Trophoblast cell (in vitro differentiated cells and primary cell): Measurements from ENCODE around the gene MAML2.
A peak's percentile ranks its signal among the peaks of the same experiment; 100 is the strongest.

Source experiments
- DNase-seq, 2 donors: peaks; one replicate each; pipeline ENCODE4 v3.0.0-alpha.2; 2016
- H2AFZ ChIP-seq: 2 replicates; pipeline ENCODE4 v1.6.1; 2013; ENCODE audit warnings: low read length, moderate library complexity, mild to moderate bottlenecking; ENCODE audit not compliant: insufficient read depth, poor library complexity
- H2AK5ac ChIP-seq: 2 replicates; pipeline ENCODE4 v1.6.1; 2013; ENCODE audit warnings: mild to moderate bottlenecking, low read length
- H2BK120ac ChIP-seq: 2 replicates; pipeline ENCODE4 v1.6.1; 2013; ENCODE audit warnings: low read length, mild to moderate bottlenecking, moderate library complexity; ENCODE audit not compliant: insufficient read depth, poor library complexity
- H2BK12ac ChIP-seq: 2 replicates; pipeline ENCODE4 v1.6.1; 2013; ENCODE audit warnings: mild to moderate bottlenecking, low read length, moderate library complexity
- H2BK5ac ChIP-seq: 2 replicates; pipeline ENCODE4 v1.6.1; 2013; ENCODE audit warnings: low read length, low read depth, moderate library complexity, mild to moderate bottlenecking; ENCODE audit not compliant: poor library complexity
- H3K14ac ChIP-seq: 2 replicates; pipeline ENCODE4 v1.6.1; 2013; ENCODE audit warnings: mild to moderate bottlenecking, low read length
- H3K18ac ChIP-seq: 2 replicates; pipeline ENCODE4 v1.6.1; 2013; ENCODE audit warnings: mild to moderate bottlenecking, low read length
- H3K23ac ChIP-seq: 2 replicates; pipeline ENCODE4 v1.6.1; 2013; ENCODE audit warnings: low read length
- H3K27ac ChIP-seq: 2 replicates; pipeline ENCODE4 v1.5.1; 2013; ENCODE audit warnings: low read depth, mild to moderate bottlenecking, inconsistent platforms, low read length, moderate library complexity
- H3K27me3 ChIP-seq: 2 replicates; pipeline ENCODE4 v1.6.1; 2013; ENCODE audit warnings: inconsistent platforms, mild to moderate bottlenecking, low read length, moderate library complexity; ENCODE audit not compliant: insufficient read depth
- H3K36me3 ChIP-seq, 2 experiments: 1 replicate in 1 of 2; 2 replicates in 1 of 2; pipeline ENCODE4 v1.6.1; 2013; ENCODE audit warnings: low read length in 2 of 2, mild to moderate bottlenecking in 2 of 2, moderate library complexity in 1 of 2; ENCODE audit not compliant: insufficient read depth in 2 of 2, control insufficient read depth in 1 of 2
- H3K4ac ChIP-seq: 2 replicates; pipeline ENCODE4 v1.6.1; 2013; ENCODE audit warnings: low read depth, mild to moderate bottlenecking, low read length, moderate library complexity
- H3K4me1 ChIP-seq, 2 experiments: 1 replicate in 1 of 2; 2 replicates in 1 of 2; pipeline ENCODE4 v1.6.1; 2013; ENCODE audit warnings: low read length in 2 of 2, mild to moderate bottlenecking in 2 of 2, moderate library complexity in 1 of 2; ENCODE audit not compliant: insufficient read depth in 2 of 2, control insufficient read depth in 1 of 2
- H3K4me2 ChIP-seq: 2 replicates; pipeline ENCODE4 v1.6.1; 2013; ENCODE audit warnings: inconsistent platforms, mild to moderate bottlenecking, low read length, moderate library complexity
- H3K4me3 ChIP-seq: 2 replicates; pipeline ENCODE4 v1.5.1; 2013; ENCODE audit warnings: mild to moderate bottlenecking, low read depth, low read length, inconsistent platforms
- H3K79me1 ChIP-seq: one replicate; pipeline ENCODE4 v1.6.1; 2013; ENCODE audit warnings: low read length
- H3K79me2 ChIP-seq: 2 replicates; pipeline ENCODE4 v1.6.1; 2013; ENCODE audit warnings: low read length, mild to moderate bottlenecking; ENCODE audit not compliant: control insufficient read depth, insufficient read depth, poor library complexity
- H3K9ac ChIP-seq: 2 replicates; pipeline ENCODE4 v1.6.1; 2013; ENCODE audit warnings: mild to moderate bottlenecking, low read length
- H3K9me3 ChIP-seq: 2 replicates; pipeline ENCODE4 v1.6.1; 2013; ENCODE audit warnings: low read depth, mild to moderate bottlenecking, control low read depth, inconsistent platforms, low read length; ENCODE audit not compliant: insufficient read depth
- H4K12ac ChIP-seq: 2 replicates; pipeline ENCODE4 v1.6.1; 2013; ENCODE audit warnings: low read depth, mild to moderate bottlenecking, low read length, moderate library complexity
- H4K8ac ChIP-seq: 2 replicates; pipeline ENCODE4 v1.6.1; 2013; ENCODE audit warnings: low read depth, mild to moderate bottlenecking, low read length, moderate library complexity
- H4K91ac ChIP-seq: one replicate; pipeline ENCODE4 v1.6.1; 2013; ENCODE audit warnings: low read depth, mild to moderate bottlenecking, low read length, moderate library complexity
- WGBS: extraction: QIAGEN DNeasy Blood & Tissue Kit; methylation state at CpG from one replicate; pipeline ENCODE4 v1.1.7; 2013; ENCODE audit warnings: missing lambda C conversion rate; ENCODE audit not compliant: insufficient read length, insufficient coverage; ENCODE audit errors: extremely low coverage; 5-methylcytosine and 5-hydroxymethylcytosine counted together

The MAML2 gene

DNA sequence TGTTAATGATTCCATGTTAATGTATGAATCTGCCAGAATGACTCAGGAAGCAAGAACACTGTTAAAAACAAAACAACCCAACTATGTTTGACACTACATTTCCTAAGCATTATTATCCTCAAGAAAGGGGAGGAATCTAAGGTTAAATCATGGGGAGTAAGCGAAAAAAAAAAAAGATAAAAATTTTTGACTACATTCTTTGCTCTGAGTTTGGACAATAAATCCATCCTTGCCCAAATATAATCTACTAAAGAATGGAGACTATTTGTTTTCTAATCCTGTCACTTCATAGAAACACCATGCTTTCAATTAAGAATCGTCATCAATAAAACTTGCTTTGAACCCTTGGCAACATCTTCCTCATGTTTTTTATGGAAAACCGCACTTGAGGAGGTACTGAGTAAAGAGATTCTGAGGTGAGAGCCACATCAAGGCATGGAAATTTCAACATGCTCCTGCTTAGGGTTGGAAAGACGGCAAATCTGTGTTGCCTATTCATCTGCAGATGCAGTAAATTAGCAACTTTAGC lies 9.7 kb downstream of the MAML2 start:
- peaks cover 3 to 18% of the 10 kb centered on the region in 2 experiments for H3K4me1 ChIP-seq
- peak overlapping the region; percentile 12 for H3K4ac ChIP-seq
- no peak overlapping the region for H3K23ac ChIP-seq
- H3K9me3 ChIP-seq = no peaks in the 10 kb centered on the region
- H2BK5ac ChIP-seq = no peak overlapping the region
- no peak overlapping the region for H2AFZ ChIP-seq
- H3K27me3 ChIP-seq = no peaks in the 10 kb centered on the region
- H3K4me2 ChIP-seq = no peak overlapping the region
- no peak overlapping the region for H3K4me3 ChIP-seq
- no peak overlapping the region for H2BK12ac ChIP-seq
- peaks cover 5 to 15% of the 10 kb centered on the region in 2 experiments for H3K36me3 ChIP-seq
- H3K79me2 ChIP-seq = peaks cover 11% of the 10 kb centered on the region
- no peak overlapping the region for H4K12ac ChIP-seq
- peaks cover 9% of the 10 kb centered on the region for H3K79me1 ChIP-seq
- WGBS = no CpG with 5 or more reads among the region's 4 CpGs
- H2AK5ac ChIP-seq = no peak overlapping the region
- no peak overlapping the region for H4K91ac ChIP-seq
- H3K14ac ChIP-seq = no peak overlapping the region
- no peak overlapping the region for H3K18ac ChIP-seq
- H4K8ac ChIP-seq = no peak overlapping the region
- no peak for DNase-seq
- H2BK120ac ChIP-seq = no peak overlapping the region
- H3K27ac ChIP-seq = no peak overlapping the region
- no peak overlapping the region for H3K9ac ChIP-seq

DNA sequence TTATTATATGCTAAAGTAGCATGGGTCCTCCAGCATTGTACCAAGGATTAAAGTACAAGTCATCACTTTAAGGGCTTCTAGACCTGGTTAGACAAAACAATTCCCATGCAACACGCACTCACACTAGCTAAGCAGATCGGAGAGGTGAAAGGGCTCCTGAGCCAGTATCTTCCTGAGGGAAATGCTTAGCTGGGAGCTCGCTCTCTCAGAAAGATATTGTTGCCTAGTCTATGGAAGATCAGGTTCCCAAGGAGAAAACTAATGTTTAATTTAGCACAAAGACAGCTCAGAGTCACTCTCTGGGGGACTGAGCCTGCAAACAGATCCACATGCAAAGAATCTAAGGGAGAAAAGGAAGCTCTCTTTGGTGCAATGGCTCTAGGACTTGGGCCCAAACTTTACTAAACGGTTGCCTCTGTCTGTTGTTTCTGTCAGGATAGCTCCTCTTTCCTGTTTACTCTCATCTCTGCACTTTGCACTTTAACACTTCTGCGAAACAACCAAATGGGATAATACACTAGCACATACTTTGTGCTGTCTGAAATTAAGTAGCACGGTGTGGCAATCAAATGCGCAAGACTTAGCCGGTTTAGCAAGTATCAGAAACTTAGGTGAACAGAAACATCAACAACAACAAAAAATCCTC lies 10.7 kb downstream of the MAML2 start:
- Histone ChIP-seq H3K14ac (no peak overlapping the region), H3K27me3 (no peaks in the 10 kb centered on the region), H3K4me2 (no peak overlapping the region), H3K27ac (peak overlapping the region; percentile 52), H3K79me1 (peaks cover 9% of the 10 kb centered on the region), H2AK5ac (no peak overlapping the region), H3K4ac (peak overlapping the region; percentile 78), H4K8ac (no peak overlapping the region), H2BK120ac (no peak overlapping the region), H2BK5ac (no peak overlapping the region), H3K4me3 (no peak overlapping the region), H3K18ac (no peak overlapping the region), H3K79me2 (peaks cover 10% of the 10 kb centered on the region), H4K91ac (no peak overlapping the region), H4K12ac (no peak overlapping the region), H2AFZ (no peak overlapping the region), H3K9ac (no peak overlapping the region), H3K9me3 (no peaks in the 10 kb centered on the region), H3K36me3 (peaks cover 5 to 15% of the 10 kb centered on the region in 2 experiments), H3K4me1 (peaks cover 9 to 17% of the 10 kb centered on the region in 2 experiments), H2BK12ac (no peak overlapping the region), H3K23ac (no peak overlapping the region)
- peak; percentile 62 to 81 for DNase-seq
- WGBS = no CpG with 5 or more reads among the region's 8 CpGs

DNA sequence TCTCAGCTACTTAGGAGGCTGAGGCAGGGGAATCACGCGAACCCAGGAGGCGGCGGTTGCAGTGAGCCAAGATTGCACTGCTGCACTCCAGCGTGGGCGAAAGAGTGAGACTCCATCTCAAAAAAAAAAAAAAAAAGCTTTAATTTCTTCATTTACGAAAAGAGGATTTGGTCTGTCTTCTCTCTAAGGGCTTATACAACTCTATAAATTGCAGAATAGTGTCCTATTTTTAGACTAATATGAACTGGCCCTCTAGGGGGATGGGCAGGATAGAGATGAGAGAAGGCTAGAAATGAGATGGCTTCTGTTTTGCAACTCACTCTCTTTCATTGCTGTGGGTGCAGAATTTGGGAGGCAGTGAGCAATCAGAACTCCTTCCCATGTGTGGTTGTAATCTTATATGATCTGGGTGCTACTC lies 11.3 kb downstream of the MAML2 start:
- Histone ChIP-seq H2AK5ac (no peak overlapping the region), H3K18ac (no peak overlapping the region), H4K12ac (no peak overlapping the region), H3K4me2 (no peak overlapping the region), H3K9me3 (no peaks in the 10 kb centered on the region), H4K8ac (no peak overlapping the region), H3K27ac (no peak overlapping the region), H3K4me3 (no peak overlapping the region), H4K91ac (no peak overlapping the region), H3K36me3 (peaks cover 5 to 15% of the 10 kb centered on the region in 2 experiments), H3K14ac (no peak overlapping the region), H3K9ac (no peak overlapping the region), H3K27me3 (no peaks in the 10 kb centered on the region), H3K4me1 (peaks cover 12 to 19% of the 10 kb centered on the region in 2 experiments), H3K79me1 (peaks cover 9% of the 10 kb centered on the region), H2BK5ac (no peak overlapping the region), H3K4ac (peak overlapping the region; percentile 78), H2BK12ac (no peak overlapping the region), H3K23ac (no peak overlapping the region), H2AFZ (no peak overlapping the region), H2BK120ac (no peak overlapping the region), H3K79me2 (peaks cover 10% of the 10 kb centered on the region)
- no peak for DNase-seq
- WGBS = no CpG with 5 or more reads among the region's 7 CpGs

DNA sequence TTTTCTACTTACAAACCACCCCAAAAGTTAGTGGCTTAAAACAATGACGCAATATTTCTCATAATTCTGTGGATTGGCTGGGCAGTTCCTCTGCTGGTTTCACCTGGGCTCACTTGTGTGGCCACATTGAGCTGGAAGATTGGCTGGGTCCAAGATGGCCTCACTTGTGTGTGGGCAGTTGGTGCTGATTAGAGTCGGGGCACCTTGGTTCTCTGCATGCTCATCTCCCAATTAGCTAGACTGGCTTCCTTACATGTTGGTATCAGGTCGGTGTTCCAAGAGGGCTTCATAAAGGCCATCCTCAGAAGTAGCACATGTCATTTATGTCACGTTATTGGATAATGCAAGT lies 12.5 kb downstream of the MAML2 start:
- Histone ChIP-seq H2AK5ac (no peak overlapping the region), H3K4me2 (no peak overlapping the region), H3K18ac (no peak overlapping the region), H3K36me3 (peaks cover 5 to 12% of the 10 kb centered on the region in 2 experiments), H4K91ac (no peak overlapping the region), H4K12ac (no peak overlapping the region), H3K14ac (no peak overlapping the region), H2BK5ac (no peak overlapping the region), H2BK120ac (no peak overlapping the region), H3K79me1 (peaks cover 18% of the 10 kb centered on the region), H3K4me1 (peaks cover 12 to 20% of the 10 kb centered on the region in 2 experiments), H2BK12ac (no peak overlapping the region), H3K4ac (peak overlapping the region; percentile 13), H3K23ac (no peak overlapping the region), H2AFZ (no peak overlapping the region), H3K9me3 (no peaks in the 10 kb centered on the region), H4K8ac (no peak overlapping the region), H3K27me3 (no peaks in the 10 kb centered on the region), H3K4me3 (no peak overlapping the region), H3K9ac (no peak overlapping the region), H3K27ac (no peak overlapping the region), H3K79me2 (peaks cover 10% of the 10 kb centered on the region)
- WGBS = no CpG with 5 or more reads among the region's 4 CpGs
- no peak for DNase-seq
